HepG2 (cell line): ENCODE measurements around the gene C10orf67. TPM values are rescaled to one million over a fixed set of nuclear protein-coding genes. Genes with fewer than 3 reads are reported as not detected.

Experiments
- HMGXB4 ChIP-seq, 2 experiments: sonication (generic) in 1 of 2; formaldehyde crosslinking in 1 of 2; IDR thresholded peaks; 2 replicates each; pipeline versions ENCODE4 v1.4.0 to v1.6.1; 2018 to 2020; ENCODE audit warnings: missing genetic modification reagents in 2 of 2, borderline replicate concordance in 1 of 2, low read depth in 1 of 2, mild to moderate bottlenecking in 1 of 2, missing biosample characterization in 1 of 2
- SMARCE1 ChIP-seq: fragments of 450-650 bp; IDR thresholded peaks from 2 replicates; pipeline ENCODE4 v1.6.1; 2017; ENCODE audit warnings: borderline replicate concordance
- STAG1 ChIP-seq: sonication (generic); formaldehyde crosslinking; IDR thresholded peaks from 2 replicates; pipeline ENCODE4 v1.4.0; 2020; ENCODE audit warnings: missing genetic modification reagents
- ZNF383 ChIP-seq: sonication (generic); formaldehyde crosslinking; IDR thresholded peaks from 2 replicates; pipeline ENCODE4 v1.4.0; 2020; ENCODE audit warnings: missing genetic modification reagents, mild to moderate bottlenecking, borderline replicate concordance
- ZNF543 ChIP-seq: sonication (generic); formaldehyde crosslinking; IDR thresholded peaks from 2 replicates; pipeline ENCODE4 v1.4.0; 2020; ENCODE audit warnings: mild to moderate bottlenecking, missing genetic modification reagents
- ZNF646 ChIP-seq: sonication (generic); formaldehyde crosslinking; IDR thresholded peaks from 2 replicates; pipeline ENCODE4 v1.9.0; 2021; ENCODE audit warnings: mild to moderate bottlenecking, missing genetic modification reagents
- ZNF792 ChIP-seq: IDR thresholded peaks from 2 replicates; pipeline ENCODE4 v1.6.1; 2016
- polyA plus RNA-seq, 8 experiments: library from polyadenylated mRNA; depleted of rRNA in 3 of 8; stranded (reverse) in 7 of 8; unstranded in 1 of 8; fragments of >200 nt; fragmentation: Illumina TruSeq in 4 of 8; extraction: Trizol in 4 of 8; gene quantifications; 2 replicates each; pipeline versions ENCODE4 v1.2.1 to v1.2.3, GENCODE V29; 2011 to 2016; ENCODE audit warnings: low read depth in 4 of 8, missing spikeins in 1 of 8, mixed read lengths in 1 of 8; ENCODE audit not compliant: insufficient read depth in 1 of 8
- total RNA-seq, 5 experiments: library from RNA; depleted of rRNA; stranded (reverse); fragments of >200 nt; fragmentation: Illumina TruSeq; extraction: Trizol; gene quantifications; 2 replicates each; pipeline ENCODE4 v1.2.3, GENCODE V29; 2016; ENCODE audit warnings: low read depth in 1 of 5

Gene C10orf67
- total and polyA plus RNA-seq, 2 of the 13 experiments (the other 11 are each of a cell fraction or from before 2014, with no cell fraction given): not detected

- TF ChIP-seq HMGXB4 (CRISPR knock-in tag; IDR thresholded peaks at IDR 0.05; ENCODE audit: borderline replicate concordance in 1 of 2, low read depth in 1 of 2) (no peak), ZNF646 (CRISPR knock-in tag) (no peak), STAG1 (CRISPR knock-in tag) (no peak), ZNF543 (CRISPR knock-in tag) (no peak), SMARCE1 (no peak), ZNF383 (CRISPR knock-in tag) (no peak), ZNF792 (CRISPR knock-in tag) (no peak)
Observed at GRCh38 chr10:23391821-23392220, 47.2 kb upstream of the C10orf67 start (continued).
